Fibroblast of gingiva (primary cell): Measurements from ENCODE around the gene GCM1.
"Not testable (repeated sequence)": the region's sequence is repeated elsewhere in the genome, so short reads cannot be mapped to it uniquely, and the experiment has no call there.

Experiments used
- DNase-seq: peaks from one replicate; pipeline ENCODE4 v3.0.0-alpha.2; 2011; ENCODE audit warnings: low read depth

GCM1 gene

GRCh38 chr6:53148684-53149083, at the start of gene GCM1:
Gene GCM1 (minus strand): TSS chr6:53148841. CDS start chr6:53145632, 3,209 bp downstream.
- no peak for DNase-seq

DNA sequence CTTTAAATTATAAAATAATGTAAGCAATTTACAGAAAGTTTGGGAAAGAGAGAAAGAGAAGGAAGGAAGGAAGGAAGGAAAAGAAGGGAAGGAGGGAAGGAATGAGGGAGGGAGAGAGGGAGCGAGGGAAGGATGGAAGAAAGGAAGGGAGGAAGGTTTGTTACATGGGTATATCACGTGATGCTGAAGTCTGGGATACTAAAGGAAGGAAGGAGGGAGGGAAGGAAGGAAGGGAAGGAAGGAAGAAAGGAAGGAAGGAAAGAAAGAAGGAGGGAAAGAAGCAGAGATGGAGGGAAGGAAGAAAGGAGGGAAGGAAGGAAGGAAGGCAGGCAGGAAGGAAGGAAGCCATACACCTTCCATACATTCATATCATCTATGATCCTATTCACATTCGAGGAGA, 48.9 kb upstream of the GCM1 start:
- DNase-seq, result no peak

DNA sequence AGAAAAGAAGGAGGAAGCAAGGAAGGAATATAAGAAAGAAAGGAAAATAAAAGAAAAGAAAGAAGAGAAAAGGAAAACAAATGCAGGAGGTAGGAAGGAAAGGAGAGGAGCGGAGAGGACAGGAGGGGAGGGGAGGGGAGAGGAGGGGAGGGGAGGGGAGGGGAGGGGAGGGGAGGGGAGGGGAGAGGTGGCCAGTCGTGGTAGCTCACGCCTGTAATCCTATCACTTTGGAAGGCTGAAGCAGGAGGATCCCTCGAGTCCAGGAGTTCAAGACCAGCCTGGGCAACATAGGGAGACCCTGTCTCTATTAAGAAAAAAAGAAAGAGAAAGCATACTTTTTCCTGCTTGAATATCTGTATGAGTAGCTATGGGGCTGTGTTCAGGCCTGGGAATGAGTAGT, 46.4 kb upstream of the GCM1 start:
- DNase-seq, result no peak

GRCh38 chr6:53192682-53193188, 44.1 kb upstream of the GCM1 start:
- no peak for DNase-seq

- no peak for DNase-seq
Measured at GRCh38 chr6:53189554-53189953, 40.9 kb upstream of the GCM1 start.

DNA sequence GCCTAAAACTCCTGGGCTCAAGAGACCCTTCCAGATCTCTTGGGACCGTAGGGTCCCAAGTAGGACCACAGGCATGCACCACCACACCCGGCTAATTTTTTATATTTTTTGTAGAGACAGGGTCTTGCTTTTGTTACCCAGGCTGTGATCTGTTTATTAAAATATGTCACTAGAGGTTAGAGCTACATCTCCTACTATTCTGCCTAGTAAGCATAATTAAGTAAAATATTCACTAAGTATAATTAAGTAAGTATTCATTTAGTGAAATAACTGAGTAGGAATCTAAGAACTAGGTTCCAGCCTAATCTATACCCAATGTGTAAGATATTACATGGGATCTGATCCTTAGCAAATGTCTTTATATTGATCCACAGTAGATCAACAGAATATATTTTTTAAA, 40.2 kb upstream of the GCM1 start:
- DNase-seq, result no peak

- no peak for DNase-seq
Measured at GRCh38 chr6:53180678-53181077, 32.0 kb upstream of the GCM1 start.

GRCh38 chr6:53179961-53180651, 31.5 kb upstream of the GCM1 start:
- no peak for DNase-seq

DNA sequence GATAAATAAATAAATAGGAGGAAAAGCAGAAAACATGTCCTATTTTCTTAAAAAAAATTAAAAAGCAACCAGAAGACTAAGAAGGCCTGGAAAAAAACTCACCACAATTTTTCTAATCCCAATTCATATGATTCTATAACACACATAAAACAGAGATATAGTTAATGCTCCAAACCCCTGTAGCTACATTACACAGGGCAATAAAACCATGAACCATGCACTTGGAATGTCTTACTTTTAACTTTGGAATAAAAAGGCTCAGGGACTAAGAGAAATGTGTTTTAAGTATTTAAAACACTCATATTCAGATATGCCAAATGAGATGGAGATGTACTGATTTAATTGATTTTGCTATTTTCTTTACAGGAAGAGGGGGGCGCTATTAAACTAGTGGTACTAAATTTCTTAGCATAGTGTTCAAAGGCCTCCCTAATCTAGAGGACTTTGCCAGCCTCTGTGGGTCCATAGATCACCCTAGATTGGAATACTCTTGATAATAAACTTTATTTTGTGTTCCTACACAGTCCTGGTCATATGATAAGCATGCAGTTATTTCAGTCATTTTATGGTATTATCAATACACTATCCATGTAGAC, 30.3 kb upstream of the GCM1 start:
- no peak for DNase-seq

- no peak for DNase-seq
Measured at GRCh38 chr6:53175027-53175426, 26.4 kb upstream of the GCM1 start.

DNA sequence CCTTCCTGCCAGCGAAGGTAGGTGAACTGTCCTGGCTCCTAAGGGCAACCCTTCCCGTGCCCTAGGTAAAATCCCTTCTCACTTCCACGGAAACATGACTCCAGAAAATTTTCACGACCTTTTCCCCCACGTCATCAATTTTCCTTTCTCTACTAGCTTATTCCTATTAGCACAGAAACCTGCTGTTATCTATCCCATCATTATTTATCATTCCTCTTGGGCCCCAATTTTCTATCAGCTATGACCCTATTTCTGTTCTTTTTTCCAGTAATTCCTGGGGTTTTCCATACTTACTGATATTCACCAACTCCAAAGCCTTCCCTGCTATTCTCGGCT, 23.8 kb upstream of the GCM1 start:
- no peak for DNase-seq

DNA sequence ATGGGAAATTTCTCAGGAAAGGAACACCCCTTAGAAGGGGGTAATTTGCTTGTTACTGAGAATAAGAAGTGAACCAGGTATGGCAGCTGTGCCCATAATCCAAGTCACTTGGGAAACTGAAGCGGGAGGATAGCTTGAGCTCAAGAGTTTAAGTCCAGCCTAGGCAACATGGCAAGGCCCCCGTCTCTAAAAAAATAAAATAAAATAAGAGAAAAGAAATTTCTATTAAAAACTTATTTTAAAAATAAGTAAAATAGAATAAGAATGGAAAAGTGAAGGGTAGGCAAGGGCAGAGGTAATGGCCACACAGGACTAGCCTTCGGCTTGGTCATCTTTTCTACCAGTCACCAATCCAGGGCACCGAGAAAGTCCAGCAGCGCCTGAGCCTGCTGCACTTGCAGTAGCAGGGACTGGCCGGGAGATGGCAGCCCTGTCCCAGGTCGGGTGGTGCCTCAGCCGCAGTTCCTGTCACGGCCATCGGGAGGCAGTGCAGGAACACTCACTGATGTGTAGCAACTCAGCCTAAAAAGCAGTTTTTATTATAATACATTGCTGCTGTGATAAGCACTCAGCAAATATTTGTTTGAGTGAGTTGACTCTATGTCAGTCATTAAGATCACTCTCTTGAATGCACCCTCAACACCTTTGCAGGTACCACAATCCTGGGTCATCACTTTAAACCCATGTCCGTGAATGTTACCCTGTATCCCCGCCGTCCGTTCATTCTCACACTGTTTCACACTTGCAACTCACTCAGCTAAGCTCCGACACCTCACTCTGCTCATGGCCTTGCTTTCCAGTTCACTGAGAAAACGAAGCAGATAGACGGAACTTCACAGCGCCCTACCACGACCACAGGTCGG, 23.2 kb upstream of the GCM1 start:
- DNase-seq, result peak; percentile 58

DNA sequence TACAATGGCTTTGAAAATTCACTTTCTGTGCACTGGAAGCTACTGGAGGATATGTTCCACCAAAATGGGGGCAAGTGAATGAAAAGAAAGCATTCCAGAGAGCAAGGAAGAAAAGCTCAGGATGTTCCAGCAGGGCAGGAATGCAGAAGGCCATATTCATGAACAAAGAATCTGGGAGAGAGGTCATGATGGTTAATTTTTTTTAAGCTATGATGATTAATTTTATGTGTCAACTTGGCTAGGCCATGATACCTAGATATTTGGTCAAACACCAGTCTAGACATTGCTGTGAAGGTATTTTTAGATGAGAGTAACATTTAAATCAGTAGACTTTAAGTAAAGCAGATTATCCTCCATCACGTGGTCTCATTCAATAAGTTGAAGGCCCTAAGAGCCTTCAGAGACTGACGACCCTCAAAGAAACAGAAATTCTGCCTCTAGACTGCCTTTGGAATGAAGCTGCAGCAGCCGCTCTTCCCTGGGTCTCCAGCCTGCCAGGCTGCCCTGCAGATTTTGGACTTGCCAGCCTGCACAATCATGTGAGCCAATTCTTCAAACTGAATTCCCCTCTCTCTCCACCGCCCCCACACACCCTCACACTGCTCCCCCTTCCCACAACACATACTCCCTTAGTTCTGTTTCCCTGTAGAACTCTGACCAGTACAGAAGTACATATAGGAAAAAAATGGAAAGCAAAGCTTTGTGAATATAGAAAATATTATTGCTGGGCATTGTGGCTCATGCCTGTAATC, 20.1 kb upstream of the GCM1 start:
- DNase-seq, result peak; percentile 29

GRCh38 chr6:53165293-53165692, 16.7 kb upstream of the GCM1 start:
- peak; percentile 27 for DNase-seq

GRCh38 chr6:53162606-53163005, 14.0 kb upstream of the GCM1 start:
- DNase-seq, result no peak

- DNase-seq, result no peak
Measured at GRCh38 chr6:53161481-53162009, 12.9 kb upstream of the GCM1 start.

DNA sequence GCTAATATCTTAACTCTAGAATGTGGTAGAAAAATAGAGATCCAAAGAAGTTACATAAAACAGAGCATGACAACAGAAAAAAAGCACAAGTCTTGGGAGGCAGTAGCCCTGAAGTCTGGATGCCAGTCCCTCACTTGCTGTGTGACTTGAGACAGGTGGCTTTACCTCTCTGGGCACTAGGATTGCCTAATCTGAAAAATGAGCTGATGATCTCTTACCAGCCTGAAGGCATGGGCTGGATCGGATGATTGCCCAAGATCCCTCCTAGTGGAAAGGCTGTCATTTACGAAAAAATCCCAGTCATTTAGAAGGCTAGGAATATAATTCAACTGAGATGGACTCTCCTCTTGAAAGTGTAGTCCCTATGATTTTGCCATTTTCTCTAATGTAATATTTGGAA, 10.9 kb upstream of the GCM1 start:
- peak; percentile 49 for DNase-seq

DNA sequence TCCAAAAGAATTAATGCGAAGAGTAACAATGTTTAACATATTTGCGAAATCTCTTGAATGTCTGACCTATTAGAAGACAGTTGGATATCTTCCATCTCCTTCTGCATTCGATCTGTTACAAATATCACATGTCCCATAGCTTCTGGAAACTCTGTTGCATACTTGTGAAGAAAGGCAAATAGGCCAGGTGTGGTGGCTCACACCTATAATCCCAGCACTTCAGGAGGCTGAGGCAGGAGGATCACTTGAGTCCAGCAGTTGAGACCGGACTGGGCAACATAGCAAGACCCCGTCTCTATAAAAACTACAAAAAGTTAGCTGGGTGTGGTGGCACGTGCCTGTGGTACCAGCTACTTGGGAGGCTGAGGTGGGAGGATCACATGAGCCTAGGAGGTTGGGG, 9.4 kb upstream of the GCM1 start:
- not testable (repeated sequence) for DNase-seq

GRCh38 chr6:53155279-53155678, 6.6 kb upstream of the GCM1 start:
- not testable (repeated sequence) for DNase-seq

- DNase-seq, result peak; percentile 73
Measured at GRCh38 chr6:53154794-53155193, 6.2 kb upstream of the GCM1 start.

DNA sequence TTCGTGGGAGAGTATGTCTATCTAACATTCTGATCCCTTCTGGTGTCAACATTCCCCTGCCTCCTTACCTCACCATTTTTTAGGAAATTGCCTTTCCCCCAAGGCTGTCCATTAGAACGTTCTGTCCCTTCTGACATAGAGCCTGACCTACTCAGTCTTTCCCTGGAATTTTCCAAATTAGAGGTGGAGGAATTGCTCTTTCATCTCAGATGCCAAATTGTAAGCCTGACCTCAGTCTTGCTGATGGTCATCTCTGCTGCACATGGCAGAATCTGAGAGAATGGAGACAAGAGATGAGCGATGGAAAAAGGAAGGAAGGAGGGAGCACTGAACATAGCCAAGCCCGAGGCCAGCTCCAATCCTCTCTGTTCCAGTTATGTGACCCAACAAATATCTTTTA, 5.4 kb upstream of the GCM1 start:
- no peak for DNase-seq

DNA sequence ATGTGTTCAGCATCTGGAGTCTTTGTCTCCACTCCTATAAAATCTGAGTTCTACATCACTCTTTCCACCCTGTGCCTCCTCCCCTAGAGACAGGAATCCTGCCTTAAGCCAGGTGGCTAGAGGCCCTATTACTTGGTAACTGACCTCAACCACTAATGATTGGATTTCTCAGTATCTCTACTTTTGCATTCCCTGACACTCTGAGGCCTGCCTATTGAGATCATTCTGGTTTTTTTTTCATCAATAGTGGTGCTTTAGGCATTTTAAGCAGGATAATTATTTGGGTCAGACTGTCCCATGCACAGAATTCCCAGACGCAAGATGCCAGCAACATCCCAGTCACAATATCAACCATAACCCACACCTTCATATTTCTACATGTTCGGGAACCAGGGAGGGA, 3.9 kb upstream of the GCM1 start:
- DNase-seq, result no peak
